Naive thymus-derived CD4-positive, alpha-beta T cell (primary cell): ENCODE data around the gene HRCT1. TPM values are rescaled to one million over a fixed set of nuclear protein-coding genes. Genes with fewer than 3 reads are reported as not detected.

Experiments
- ATAC-seq: fragments of 150-1000 bp; cut with Tn5 transposase; 2 replicates; pipeline ENCODE4 v1.10.0; 2021; ENCODE audit warnings: mild to moderate bottlenecking, moderate library complexity
- CTCF ChIA-PET: fragments of 350-600 bp; sonication (Branson Sonifier 250); formaldehyde crosslinking; loops from one replicate; lab custom pipeline; 2021; ENCODE audit warnings: antibody characterized with exemption; lab: Charles Lee
- POLR2A ChIA-PET: fragments of 350-600 bp; sonication (Branson Sonifier 250); formaldehyde crosslinking; loops from one replicate; lab custom pipeline; 2021; ENCODE audit warnings: antibody characterized with exemption, inconsistent platforms; lab: Charles Lee
- DNase-seq, 9 donors: peaks; one replicate each; pipeline versions ENCODE4 v3.0.0 to v3.0.0-alpha.2; 2020 to 2022; ENCODE audit warnings: mixed read lengths in 1 of 9
- H3K27ac ChIP-seq: one replicate; pipeline ENCODE4 v1.7.0; 2013; ENCODE audit warnings: mild to moderate bottlenecking, low read depth, low read length, moderate library complexity
- H3K27me3 ChIP-seq, 2 donors: one replicate each; pipeline ENCODE4 v1.7.0; 2013; ENCODE audit warnings: low read length in 2 of 2, mild to moderate bottlenecking in 2 of 2, moderate library complexity in 2 of 2; ENCODE audit not compliant: control insufficient read depth in 2 of 2, insufficient read depth in 2 of 2
- H3K36me3 ChIP-seq, 3 experiments: 1 replicate in 2 of 3; 2 replicates in 1 of 3; pipeline ENCODE4 v1.7.0; 2013; ENCODE audit warnings: low read length in 3 of 3, mild to moderate bottlenecking in 3 of 3, moderate library complexity in 1 of 3; ENCODE audit not compliant: insufficient read depth in 3 of 3, control insufficient read depth in 2 of 3
- H3K4me1 ChIP-seq, 2 donors: one replicate each; pipeline ENCODE4 v1.7.0; 2013; ENCODE audit warnings: low read length in 2 of 2, mild to moderate bottlenecking in 2 of 2, moderate library complexity in 1 of 2; ENCODE audit not compliant: control insufficient read depth in 2 of 2, insufficient read depth in 2 of 2
- H3K4me3 ChIP-seq: 2 replicates; pipeline ENCODE4 v1.7.0; 2013; ENCODE audit warnings: mild to moderate bottlenecking, low read length
- H3K9me3 ChIP-seq, 3 experiments: 1 replicate in 2 of 3; 2 replicates in 1 of 3; pipeline ENCODE4 v1.7.0; 2013; ENCODE audit warnings: low read length in 3 of 3; ENCODE audit not compliant: control insufficient read depth in 2 of 3
- H3K27ac Mint-ChIP-seq, 9 donors: one replicate each; pipeline ENCODE4 v1.8.0; 2020 to 2022; ENCODE audit warnings: mixed read lengths in 9 of 9, mild to moderate bottlenecking in 8 of 9, moderate library complexity in 5 of 9, inconsistent platforms in 2 of 9
- H3K27me3 Mint-ChIP-seq, 5 donors: one replicate each; pipeline ENCODE4 v1.8.0; 2021 to 2022; ENCODE audit warnings: mixed read lengths in 5 of 5, mild to moderate bottlenecking in 1 of 5
- H3K36me3 Mint-ChIP-seq, 5 donors: one replicate each; pipeline ENCODE4 v1.8.0; 2020 to 2022; ENCODE audit warnings: mixed read lengths in 5 of 5, mild to moderate bottlenecking in 3 of 5, inconsistent platforms in 1 of 5
- H3K4me1 Mint-ChIP-seq, 7 donors: one replicate each; pipeline ENCODE4 v1.8.0; 2020 to 2022; ENCODE audit warnings: mixed read lengths in 7 of 7, mild to moderate bottlenecking in 3 of 7, inconsistent platforms in 1 of 7
- H3K4me3 Mint-ChIP-seq, 10 donors: one replicate each; pipeline ENCODE4 v1.8.0; 2020 to 2022; ENCODE audit warnings: mild to moderate bottlenecking in 10 of 10, mixed read lengths in 10 of 10, moderate library complexity in 6 of 10, inconsistent platforms in 2 of 10
- H3K9me3 Mint-ChIP-seq, 11 donors: one replicate each; pipeline ENCODE4 v1.8.0; 2020 to 2022; ENCODE audit warnings: mixed read lengths in 11 of 11, mild to moderate bottlenecking in 4 of 11, inconsistent platforms in 1 of 11, moderate library complexity in 1 of 11
- intact Hi-C, 2 donors: fragments of 100-400 bp; cut with micrococcal nuclease; formaldehyde crosslinking; loops; one replicate each; pipeline ENCODE4 v1.15.1; 2023
- polyA plus RNA-seq, 2 donors: library from polyadenylated mRNA; unstranded; fragments of 300-500 nt; fragmentation: Illumina TruSeq; gene quantifications; one replicate each; pipeline ENCODE4 v1.2.3, GENCODE V29; 2021
- total RNA-seq, 6 experiments: library from RNA in 5 of 6; stranded (reverse) in 5 of 6; gene quantifications; 1 replicate in 5 of 6; 2 replicates in 1 of 6; pipeline ENCODE4 v1.2.3 and lab custom pipeline; 2021 to 2026

HRCT1 gene
- total and polyA plus RNA-seq, 7 experiments from 2014 or later: not detected

GRCh38 chr9:35861161-35861897 lies 44.7 kb upstream of the HRCT1 start:
- peaks cover 0 to 13% (median 3%) of the 10 kb centered on the region in 7 donors for H3K4me1 Mint-ChIP-seq
- intact Hi-C loops: no loop called here
- no peak overlapping the region for H3K4me3 Mint-ChIP-seq
- CTCF ChIA-PET: interaction anchor here (0.6 kb wide), 2 partner anchors 73 to 104 kb away, joined by 3 to 4 read pairs; no protein-coding TSS in a partner anchor
- H3K4me1 ChIP-seq: no peaks in the 10 kb centered on the region
- DNase-seq (no peak), ATAC-seq (no peak)
- H3K9me3 Mint-ChIP-seq: no peaks in the 10 kb centered on the region
- H3K27me3 Mint-ChIP-seq: peaks cover 0 to 28% (median 19%) of the 10 kb centered on the region in 5 donors
- H3K36me3 Mint-ChIP-seq: no peaks in the 10 kb centered on the region
- no peaks in the 10 kb centered on the region for H3K36me3 ChIP-seq
- H3K27ac ChIP-seq: no peak overlapping the region
- H3K4me3 ChIP-seq: no peak overlapping the region
- H3K27ac Mint-ChIP-seq: no peak overlapping the region
- H3K9me3 ChIP-seq: no peaks in the 10 kb centered on the region
- H3K27me3 ChIP-seq: no peaks in the 10 kb centered on the region
- POLR2A ChIA-PET: no interaction called here

GRCh38 chr9:35862328-35862727 lies 43.7 kb upstream of the HRCT1 start:
- Histone ChIP-seq H3K27me3 (no peaks in the 10 kb centered on the region), H3K27ac (no peak overlapping the region), H3K36me3 (no peaks in the 10 kb centered on the region), H3K4me1 (no peaks in the 10 kb centered on the region), H3K4me3 (no peak overlapping the region), H3K9me3 (no peaks in the 10 kb centered on the region)
- intact Hi-C loops: no loop called here
- no peaks in the 10 kb centered on the region for H3K36me3 Mint-ChIP-seq
- DNase-seq: no peak
- POLR2A ChIA-PET: no interaction called here
- H3K4me1 Mint-ChIP-seq: peaks cover 0 to 13% (median under 1%) of the 10 kb centered on the region in 7 donors
- peaks cover 0 to 25% (median 17%) of the 10 kb centered on the region in 5 donors for H3K27me3 Mint-ChIP-seq
- H3K9me3 Mint-ChIP-seq: no peaks in the 10 kb centered on the region
- H3K4me3 Mint-ChIP-seq: no peak overlapping the region
- ATAC-seq: no peak
- CTCF ChIA-PET: no interaction called here
- H3K27ac Mint-ChIP-seq: no peak overlapping the region

DNA sequence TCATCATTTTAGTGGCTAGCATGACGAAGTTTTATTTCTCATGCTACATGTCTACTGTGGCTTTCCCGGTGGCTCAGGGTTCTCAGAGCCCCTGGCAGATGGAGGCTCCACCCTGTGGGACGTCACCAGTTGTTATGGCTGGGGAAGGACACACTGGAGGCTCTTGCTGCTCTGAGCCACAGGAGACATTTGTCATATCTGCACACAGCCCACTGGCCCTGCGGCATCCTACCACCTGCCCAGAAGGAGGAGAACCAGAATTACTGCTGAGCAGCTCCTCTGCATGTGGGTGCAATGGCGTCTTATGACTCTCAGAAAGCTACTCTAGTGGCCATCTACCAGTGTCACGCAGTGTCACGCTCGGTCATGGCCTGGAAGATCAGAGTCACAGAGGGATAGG lies 42.4 kb upstream of the HRCT1 start:
- no peak overlapping the region for H3K4me3 Mint-ChIP-seq
- H3K36me3 Mint-ChIP-seq: no peaks in the 10 kb centered on the region
- H3K27ac Mint-ChIP-seq: no peak overlapping the region
- ChIA-PET CTCF (interaction anchor here (0.7 kb wide), 2 partner anchors 19 to 213 kb away, joined by 3 read pairs; partner anchors contain the start of gene SIT1), POLR2A (no interaction called here)
- Histone ChIP-seq H3K27me3 (no peaks in the 10 kb centered on the region), H3K36me3 (no peaks in the 10 kb centered on the region), H3K4me1 (no peaks in the 10 kb centered on the region), H3K27ac (no peak overlapping the region), H3K4me3 (no peak overlapping the region), H3K9me3 (no peaks in the 10 kb centered on the region)
- intact Hi-C loops: no loop called here
- ATAC-seq: no peak
- no peaks in the 10 kb centered on the region for H3K9me3 Mint-ChIP-seq
- peaks cover 6 to 28% (median 17%) of the 10 kb centered on the region in 5 donors for H3K27me3 Mint-ChIP-seq
- peaks cover 0 to 13% (median 0%) of the 10 kb centered on the region in 7 donors for H3K4me1 Mint-ChIP-seq
- no peak for DNase-seq

GRCh38 chr9:35864695-35865255 lies 41.2 kb upstream of the HRCT1 start:
- Histone ChIP-seq H3K9me3 (no peaks in the 10 kb centered on the region), H3K27ac (no peak overlapping the region), H3K4me1 (no peaks in the 10 kb centered on the region), H3K4me3 (no peak overlapping the region), H3K27me3 (no peaks in the 10 kb centered on the region), H3K36me3 (no peaks in the 10 kb centered on the region)
- H3K27ac Mint-ChIP-seq: no peak overlapping the region
- peaks cover 6 to 28% (median 22%) of the 10 kb centered on the region in 5 donors for H3K27me3 Mint-ChIP-seq
- ATAC-seq (no peak), DNase-seq (no peak)
- ChIA-PET POLR2A (interaction anchor here (0.6 to 1.0 kb wide), 2 partner anchors 20 to 294 kb away, joined by 3 to 5 read pairs; no protein-coding TSS in a partner anchor), CTCF (no interaction called here)
- H3K4me3 Mint-ChIP-seq: no peak overlapping the region
- intact Hi-C loops: no loop called here
- no peaks in the 10 kb centered on the region for H3K36me3 Mint-ChIP-seq
- H3K4me1 Mint-ChIP-seq: peaks cover 0 to 4% (median 0%) of the 10 kb centered on the region in 7 donors
- H3K9me3 Mint-ChIP-seq: no peaks in the 10 kb centered on the region

- Histone ChIP-seq H3K27ac (no peak overlapping the region), H3K9me3 (no peaks in the 10 kb centered on the region), H3K4me1 (no peaks in the 10 kb centered on the region), H3K27me3 (no peaks in the 10 kb centered on the region), H3K36me3 (no peaks in the 10 kb centered on the region), H3K4me3 (no peak overlapping the region)
- ChIA-PET POLR2A (no interaction called here), CTCF (no interaction called here)
- DNase-seq (no peak), ATAC-seq (no peak)
- Mint-ChIP-seq H3K27me3 (peaks cover under 1 to 20% (median 17%) of the 10 kb centered on the region in 5 donors), H3K4me1 (peaks cover 0 to 1% (median 0%) of the 10 kb centered on the region in 7 donors), H3K36me3 (no peaks in the 10 kb centered on the region), H3K4me3 (no peak overlapping the region), H3K9me3 (no peaks in the 10 kb centered on the region), H3K27ac (no peak overlapping the region)
- intact Hi-C loops: no loop called here
Observed at GRCh38 chr9:35867538-35867937, 38.5 kb upstream of the HRCT1 start.

- ChIA-PET POLR2A (no interaction called here), CTCF (interaction anchor here (0.8 to 1.2 kb wide), 2 partner anchors 10 to 14 kb away, joined by 3 read pairs; no protein-coding TSS in a partner anchor)
- Mint-ChIP-seq H3K4me3 (no peak overlapping the region), H3K9me3 (no peaks in the 10 kb centered on the region), H3K36me3 (no peaks in the 10 kb centered on the region), H3K27ac (no peak overlapping the region), H3K27me3 (peaks cover 0 to 16% (median 13%) of the 10 kb centered on the region in 5 donors), H3K4me1 (peaks cover 0 to 1% (median 0%) of the 10 kb centered on the region in 7 donors)
- no peaks in the 10 kb centered on the region for H3K4me1 ChIP-seq
- intact Hi-C loops: no loop called here
- H3K9me3 ChIP-seq: no peaks in the 10 kb centered on the region
- no peaks in the 10 kb centered on the region for H3K27me3 ChIP-seq
- no peak overlapping the region for H3K27ac ChIP-seq
- no peak for ATAC-seq
- H3K36me3 ChIP-seq: no peaks in the 10 kb centered on the region
- no peak overlapping the region for H3K4me3 ChIP-seq
- no peak for DNase-seq
Observed at GRCh38 chr9:35868933-35869332, 37.1 kb upstream of the HRCT1 start.
